Skin epidermis (tissue), 12 donors: Measurements from ENCODE around the gene FAM89A.
A peak's percentile ranks its signal among the peaks of the same experiment; 100 is the strongest.

Source experiments
- H3K27ac ChIP-seq, 21 experiments: fragments of 200-600 bp; sonication (generic) in 11 of 21; one replicate each; pipeline ENCODE4 v1.5.0; 2020; ENCODE audit warnings: mild to moderate bottlenecking in 3 of 21, inconsistent platforms in 2 of 21, moderate library complexity in 2 of 21
- H3K4me3 ChIP-seq, 7 experiments: fragments of 200-600 bp; sonication (generic) in 2 of 7; one replicate each; pipeline ENCODE4 v1.5.0; 2020; ENCODE audit warnings: inconsistent platforms in 2 of 7, mild to moderate bottlenecking in 2 of 7, moderate library complexity in 1 of 7

The FAM89A gene

DNA sequence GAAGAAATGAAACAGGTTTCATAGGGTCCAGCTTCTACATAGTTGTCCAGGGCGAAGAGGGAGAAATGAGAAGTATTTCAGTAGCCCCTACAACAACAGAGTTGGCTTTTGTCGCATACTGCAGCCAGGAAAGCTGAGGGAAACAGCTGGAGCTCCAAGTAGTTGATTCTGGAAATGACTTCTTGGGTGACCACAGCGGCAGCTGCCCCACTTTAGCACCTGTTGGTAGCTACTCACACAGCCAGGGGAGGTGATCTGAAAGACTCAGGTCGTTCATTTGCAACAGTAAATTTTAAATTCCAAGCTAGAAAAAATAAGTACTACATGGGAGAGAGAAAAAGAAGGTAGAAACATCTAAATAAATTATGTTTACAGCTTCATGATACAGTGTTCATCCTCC is 63.7 kb downstream of the FAM89A start:
- peak overlapping the region in 5 of 21 experiments; percentile 15 to 91 (median 76) for H3K27ac ChIP-seq
- no peak overlapping the region for H3K4me3 ChIP-seq

- Histone ChIP-seq H3K4me3 (no peak overlapping the region), H3K27ac (peak overlapping the region in 1 of 21 experiments; percentile 27)
These were observed 64.4 kb downstream of the FAM89A start for GRCh38 chr1:230975636-230976035.

DNA sequence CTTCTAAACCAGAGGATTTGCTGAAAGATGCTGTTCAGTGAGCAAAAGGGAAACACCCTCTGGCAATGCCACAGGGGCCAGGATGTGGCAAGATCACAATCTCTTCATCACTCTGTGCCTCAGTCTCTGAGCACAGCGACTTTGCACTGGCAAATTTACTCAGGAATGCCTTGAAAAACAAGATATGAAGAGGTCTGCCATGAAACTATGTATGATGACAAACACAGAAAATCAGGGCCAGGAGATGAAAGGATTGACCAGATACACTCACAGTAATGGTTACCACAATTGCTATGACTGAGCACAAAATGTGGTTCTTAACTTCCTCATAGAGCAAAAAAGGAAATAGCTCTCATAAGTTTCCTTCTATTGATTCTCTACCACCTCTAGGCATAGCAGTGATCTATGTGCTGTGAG is 67.2 kb downstream of the FAM89A start:
- no peak overlapping the region for H3K4me3 ChIP-seq
- peak overlapping the region in 7 of 21 experiments; percentile 30 to 82 (median 46) for H3K27ac ChIP-seq

DNA sequence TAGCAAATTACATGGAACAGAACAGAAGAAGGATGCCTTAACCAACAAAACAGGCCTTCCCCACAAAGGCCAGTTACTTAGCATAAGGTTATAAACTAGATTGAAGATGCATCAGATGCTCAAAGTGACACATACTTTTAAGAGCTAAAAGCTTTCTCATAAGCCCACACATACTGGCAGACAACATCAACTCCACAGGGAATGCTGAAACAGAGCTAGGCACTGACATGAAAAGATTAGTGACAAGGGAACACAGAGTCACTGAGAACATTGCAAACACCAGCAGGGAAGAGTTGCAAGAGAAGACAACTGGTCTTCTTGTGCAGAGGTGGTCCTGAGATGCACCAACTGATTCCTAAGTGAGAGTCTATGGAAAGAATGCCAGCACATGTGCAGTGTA is 68.3 kb downstream of the FAM89A start:
- Histone ChIP-seq H3K4me3 (no peak overlapping the region), H3K27ac (peak overlapping the region in 2 of 21 experiments; percentile 42 to 82)

DNA sequence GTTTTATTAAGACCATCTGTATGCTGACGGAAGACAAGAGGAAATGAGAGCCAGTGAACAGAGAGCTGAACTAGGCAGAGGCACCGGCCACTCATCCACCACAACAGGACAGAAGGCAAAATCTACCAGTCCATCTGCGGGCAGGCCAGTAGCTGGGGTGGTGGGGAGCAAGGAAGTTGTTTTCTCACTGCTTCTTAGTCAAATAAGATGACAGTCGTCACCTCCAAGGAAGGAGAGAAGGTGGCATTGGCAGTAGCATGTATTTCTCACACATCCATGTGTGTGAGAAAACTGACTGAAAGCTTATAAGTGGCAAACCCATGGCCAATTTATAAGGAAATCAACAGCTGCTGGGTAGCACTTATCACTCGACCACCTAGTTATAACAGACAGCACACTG is 69.6 kb downstream of the FAM89A start:
- H3K27ac ChIP-seq, result no peak overlapping the region
- H3K4me3 ChIP-seq, result no peak overlapping the region
